ENCODE results near the gene NXNL1. TPM values are rescaled to one million over a fixed set of nuclear protein-coding genes. Genes with fewer than 3 reads are reported as not detected.

Gene NXNL1
- total and polyA plus RNA-seq, 4 donors, result not detected

- no peak for DNase-seq (ENCODE audit: low spot score)
- no peak overlapping the region for H3K4me3 ChIP-seq (ENCODE audit: low read depth in 1 of 3, low read length in 3 of 3)
- H3K9ac ChIP-seq (ENCODE audit: low read depth in 1 of 2, low read length in 2 of 2), result no peak overlapping the region
- TF ChIP-seq ATF3 (IDR thresholded peaks at IDR 0.05), result no peak
- no peak for TF ChIP-seq EGR1 (IDR thresholded peaks at IDR 0.05; ENCODE audit: low read depth in 2 of 2)
- no peak for TF ChIP-seq REST (IDR thresholded peaks at IDR 0.05)
- TF ChIP-seq RXRA (IDR thresholded peaks at IDR 0.05), result no peak
- TF ChIP-seq CTCF (IDR thresholded peaks at IDR 0.05; ENCODE audit: low read depth, low read length, missing input control), result no peak
- no peak for TF ChIP-seq SP1 (IDR thresholded peaks at IDR 0.05)
- TF ChIP-seq YY1 (IDR thresholded peaks at IDR 0.05), result no peak
- no peak for TF ChIP-seq ZBTB33 (IDR thresholded peaks at IDR 0.05)
- TF ChIP-seq HNF4G (IDR thresholded peaks at IDR 0.05), result no peak
- TF ChIP-seq MAX (IDR thresholded peaks at IDR 0.05), result no peak
- TF ChIP-seq HNF4A (conservative IDR thresholded peaks at IDR 0.05), result no peak
- no peak for TF ChIP-seq FOXA2 (IDR thresholded peaks at IDR 0.05)
- TF ChIP-seq TAF1 (conservative IDR thresholded peaks at IDR 0.05), result no peak
- no peaks in the 10 kb centered on the region for H3K27me3 ChIP-seq (ENCODE audit: control insufficient read depth in 4 of 4, insufficient read depth in 4 of 4, low read length in 3 of 4)
- no peaks in the 10 kb centered on the region for H3K4me1 ChIP-seq (ENCODE audit: control insufficient read depth in 4 of 4, insufficient read depth in 4 of 4, low read length in 3 of 4)
- 83% methylated on average over 7 of the region's 7 CpGs for WGBS
- no peak overlapping the region for H3K27ac ChIP-seq (ENCODE audit: low read depth in 1 of 2, low read length in 2 of 2)
- H3K9me3 ChIP-seq (ENCODE audit: control insufficient read depth in 4 of 4, low read length in 3 of 4), result peaks cover 0 to 3% (median 0%) of the 10 kb centered on the region in 4 donors
- no peaks in the 10 kb centered on the region for H3K36me3 ChIP-seq (ENCODE audit: control insufficient read depth in 4 of 4, insufficient read depth in 3 of 4, low read depth in 1 of 4, low read length in 3 of 4)
Observed at GRCh38 chr19:17436874-17437267, 23.9 kb downstream of the NXNL1 start.

GRCh38 chr19:17436094-17436873 is 24.4 kb downstream of the NXNL1 start:
- Histone ChIP-seq H3K27me3 (ENCODE audit: control insufficient read depth in 4 of 4, insufficient read depth in 4 of 4, low read length in 3 of 4) (no peaks in the 10 kb centered on the region), H3K9me3 (ENCODE audit: control insufficient read depth in 4 of 4, low read length in 3 of 4) (peaks cover 0 to 3% (median 0%) of the 10 kb centered on the region in 4 donors), H3K4me3 (ENCODE audit: low read depth in 1 of 3, low read length in 3 of 3) (no peak overlapping the region), H3K27ac (ENCODE audit: low read depth in 1 of 2, low read length in 2 of 2) (no peak overlapping the region), H3K4me1 (ENCODE audit: control insufficient read depth in 4 of 4, insufficient read depth in 4 of 4, low read length in 3 of 4) (no peaks in the 10 kb centered on the region), H3K9ac (ENCODE audit: low read depth in 1 of 2, low read length in 2 of 2) (no peak overlapping the region), H3K36me3 (ENCODE audit: control insufficient read depth in 4 of 4, insufficient read depth in 3 of 4, low read depth in 1 of 4, low read length in 3 of 4) (no peaks in the 10 kb centered on the region)
- DNase-seq (ENCODE audit: low spot score), result no peak
- WGBS, result 97% methylated on average over 25 of the region's 25 CpGs
- TF ChIP-seq MAX (IDR thresholded peaks at IDR 0.05) (no peak), ATF3 (IDR thresholded peaks at IDR 0.05) (no peak), ZBTB33 (IDR thresholded peaks at IDR 0.05) (no peak), FOXA2 (IDR thresholded peaks at IDR 0.05) (no peak), SP1 (IDR thresholded peaks at IDR 0.05) (no peak), FOXA1 (IDR thresholded peaks at IDR 0.05) (no peak), RAD21 (IDR thresholded peaks at IDR 0.05) (no peak), CTCF (IDR thresholded peaks at IDR 0.05; ENCODE audit: low read depth, low read length, missing input control) (no peak)
